HEK293 (cell line): Measurements from ENCODE around the gene KCNMA1.
A peak's percentile ranks its signal among the peaks of the same experiment; 100 is the strongest.

Source experiments
- CTCF ChIA-PET: fragments of 350-600 bp; formaldehyde crosslinking; extraction: SDS; loops from one replicate; lab custom pipeline; 2021; ENCODE audit warnings: antibody characterized with exemption; lab: Yijun Ruan, JAX
- POLR2A ChIA-PET: fragments of 300-600 bp; formaldehyde crosslinking; extraction: SDS; loops from one replicate; lab custom pipeline; 2020; ENCODE audit warnings: antibody characterized with exemption, inconsistent platforms; lab: Yijun Ruan, JAX
- H3K27ac ChIP-seq: fragments of 200-500 bp; sonication (Bioruptor generic); 2 replicates; pipeline ENCODE4 v1.5.1; 2014; ENCODE audit warnings: low read depth, low read length, control low read depth, inconsistent platforms; ENCODE audit errors: extremely low read depth
- H3K36me3 ChIP-seq, 2 experiments: fragments of 200-500 bp in 1 of 2; sonication (Bioruptor generic) in 1 of 2; 1 replicate in 1 of 2; 2 replicates in 1 of 2; pipeline ENCODE4 v1.5.1; 2014 to 2017; ENCODE audit warnings: inconsistent platforms in 2 of 2, low read length in 2 of 2; ENCODE audit not compliant: control insufficient read depth in 2 of 2, insufficient read depth in 1 of 2
- H3K4me1 ChIP-seq: fragments of 200-500 bp; sonication (Bioruptor generic); 2 replicates; pipeline ENCODE4 v1.5.1; 2014; ENCODE audit warnings: mild to moderate bottlenecking, low read length, inconsistent platforms; ENCODE audit not compliant: control insufficient read depth, insufficient read depth
- H3K4me3 ChIP-seq: 2 replicates; pipeline ENCODE4 v1.5.1; 2011; ENCODE audit warnings: low read depth, mild to moderate bottlenecking, control low read depth, low read length, moderate library complexity
- H3K9me3 ChIP-seq: fragments of 200-500 bp; sonication (Bioruptor generic); 2 replicates; pipeline ENCODE4 v1.5.1; 2014; ENCODE audit warnings: low read depth, low read length, inconsistent platforms; ENCODE audit not compliant: control insufficient read depth, insufficient read depth
- BCL11A ChIP-seq: fragments of 450-650 bp; formaldehyde crosslinking; IDR thresholded peaks from 2 replicates; pipeline ENCODE4 v1.5.1; 2016; ENCODE audit warnings: low read depth, missing biosample characterization, missing genetic modification characterization
- ELK4 ChIP-seq: IDR thresholded peaks from 2 replicates; pipeline ENCODE4 v1.6.1; 2011; ENCODE audit warnings: mild to moderate bottlenecking, low read depth, low read length, borderline replicate concordance
- IKZF3 ChIP-seq: fragments of 450-650 bp; IDR thresholded peaks from 2 replicates; pipeline ENCODE4 v1.5.0; 2018; ENCODE audit warnings: missing biosample characterization, mild to moderate bottlenecking, missing genetic modification characterization, moderate library complexity
- OSR2 ChIP-seq: fragments of 450-650 bp; formaldehyde crosslinking; IDR thresholded peaks from 2 replicates; pipeline ENCODE4 v1.5.1; 2016; ENCODE audit warnings: missing biosample characterization, missing genetic modification characterization
- PRDM1 ChIP-seq: fragments of 450-650 bp; formaldehyde crosslinking; IDR thresholded peaks from 2 replicates; pipeline ENCODE4; 2016; ENCODE audit warnings: missing biosample characterization, missing genetic modification characterization
- PRDM6 ChIP-seq: fragments of 450-650 bp; formaldehyde crosslinking; IDR thresholded peaks from 2 replicates; pipeline ENCODE4 v1.5.1; 2017; ENCODE audit warnings: missing biosample characterization, missing genetic modification characterization
- SCRT2 ChIP-seq: fragments of 450-650 bp; formaldehyde crosslinking; IDR thresholded peaks from 2 replicates; pipeline ENCODE4 v1.5.1; 2016; ENCODE audit warnings: missing biosample characterization, missing genetic modification characterization
- TSHZ1 ChIP-seq: fragments of 450-650 bp; formaldehyde crosslinking; IDR thresholded peaks from 2 replicates; pipeline ENCODE4 v1.5.1; 2016; ENCODE audit warnings: missing biosample characterization, missing genetic modification characterization, borderline replicate concordance
- ZBTB1 ChIP-seq: fragments of 450-650 bp; formaldehyde crosslinking; IDR thresholded peaks from 2 replicates; pipeline ENCODE4 v1.5.1; 2016; ENCODE audit warnings: missing biosample characterization, missing genetic modification characterization
- ZBTB20 ChIP-seq: fragments of 450-650 bp; formaldehyde crosslinking; IDR thresholded peaks from 2 replicates; pipeline ENCODE4 v1.5.1; 2016; ENCODE audit warnings: missing biosample characterization, missing genetic modification characterization
- ZBTB21 ChIP-seq: fragments of 450-650 bp; formaldehyde crosslinking; IDR thresholded peaks from 2 replicates; pipeline ENCODE4 v1.5.1; 2017; ENCODE audit warnings: missing biosample characterization, missing genetic modification characterization
- ZBTB26 ChIP-seq: fragments of 450-650 bp; formaldehyde crosslinking; optimal IDR thresholded peaks from 2 replicates; pipeline ENCODE3; 2016; ENCODE audit warnings: missing biosample characterization, mild to moderate bottlenecking, missing genetic modification characterization
- ZBTB48 ChIP-seq: fragments of 450-650 bp; formaldehyde crosslinking; IDR thresholded peaks from 2 replicates; pipeline ENCODE4 v1.5.1; 2016; ENCODE audit warnings: missing biosample characterization, missing genetic modification characterization
- ZFHX2 ChIP-seq: fragments of 450-650 bp; formaldehyde crosslinking; conservative IDR thresholded peaks from 2 replicates; pipeline ENCODE4 v1.5.1; 2016; ENCODE audit warnings: missing biosample characterization, missing genetic modification characterization
- ZFP37 ChIP-seq: fragments of 450-650 bp; formaldehyde crosslinking; IDR thresholded peaks from 2 replicates; pipeline ENCODE4 v1.5.1; 2016; ENCODE audit warnings: missing biosample characterization, missing genetic modification characterization
- ZNF404 ChIP-seq: fragments of 450-650 bp; formaldehyde crosslinking; IDR thresholded peaks from 2 replicates; pipeline ENCODE4 v1.5.1; 2017; ENCODE audit warnings: missing biosample characterization, missing genetic modification characterization
- ZNF433 ChIP-seq: fragments of 450-650 bp; formaldehyde crosslinking; IDR thresholded peaks from 2 replicates; pipeline ENCODE4 v1.5.1; 2016; ENCODE audit warnings: missing biosample characterization, missing genetic modification characterization, low read depth
- ZNF549 ChIP-seq: fragments of 450-650 bp; IDR thresholded peaks from 2 replicates; pipeline ENCODE4 v1.5.1; 2018; ENCODE audit warnings: missing biosample characterization, missing genetic modification characterization, mild to moderate bottlenecking, inconsistent platforms, moderate library complexity
- ZNF692 ChIP-seq: fragments of 450-650 bp; formaldehyde crosslinking; IDR thresholded peaks from 2 replicates; pipeline ENCODE4 v1.5.1; 2016; ENCODE audit warnings: missing biosample characterization, missing genetic modification characterization
- ZNF747 ChIP-seq: fragments of 450-650 bp; formaldehyde crosslinking; IDR thresholded peaks from 2 replicates; pipeline ENCODE4 v1.5.1; 2016; ENCODE audit warnings: missing biosample characterization, missing genetic modification characterization
- ZNF830 ChIP-seq: fragments of 450-650 bp; IDR thresholded peaks from 2 replicates; pipeline ENCODE4 v1.5.0; 2018; ENCODE audit warnings: missing biosample characterization, missing genetic modification characterization, low read depth, mild to moderate bottlenecking, moderate library complexity
- ZNF843 ChIP-seq: fragments of 450-650 bp; formaldehyde crosslinking; IDR thresholded peaks from 2 replicates; pipeline ENCODE4 v1.5.1; 2016; ENCODE audit warnings: missing biosample characterization, missing genetic modification characterization
- ZSCAN30 ChIP-seq: fragments of 450-650 bp; IDR thresholded peaks from 2 replicates; pipeline ENCODE4 v1.5.1; 2018; ENCODE audit warnings: missing biosample characterization, mild to moderate bottlenecking, missing genetic modification characterization, moderate library complexity
- ZSCAN5A ChIP-seq: fragments of 450-650 bp; formaldehyde crosslinking; IDR thresholded peaks from 2 replicates; pipeline ENCODE4 v1.5.1; 2016; ENCODE audit warnings: missing biosample characterization, missing genetic modification characterization
- ZXDB ChIP-seq: fragments of 450-650 bp; formaldehyde crosslinking; IDR thresholded peaks from 2 replicates; pipeline ENCODE4 v1.5.1; 2016; ENCODE audit warnings: missing biosample characterization, missing genetic modification characterization

The KCNMA1 gene

GRCh38 chr10:77247031-77247990, 390.3 kb downstream of the KCNMA1 start:
- CTCF ChIA-PET = interaction anchor here (0.8 to 4.8 kb wide), 6 partner anchors 73 to 417 kb away, joined by 3 to 35 read pairs (median 6); no protein-coding TSS in a partner anchor
- H3K36me3 ChIP-seq = no peaks in the 10 kb centered on the region
- H3K27ac ChIP-seq = peak overlapping the region; percentile 62
- no peaks in the 10 kb centered on the region for H3K9me3 ChIP-seq
- no peak overlapping the region for H3K4me3 ChIP-seq
- POLR2A ChIA-PET = no interaction called here
- peaks cover 14% of the 10 kb centered on the region for H3K4me1 ChIP-seq
- TF ChIP-seq ZFHX2 (tag by site-specific recombination) (peak; percentile 54), ZBTB21 (tag by site-specific recombination) (0 out of 2 replicates have a peak, but pooled peaks have one; percentile 39), ZSCAN5A (no peak), ZNF549 (tag by site-specific recombination) (no peak), ZNF433 (tag by site-specific recombination) (no peak), ZNF830 (no peak), ELK4 (no peak), ZNF404 (tag by site-specific recombination) (no peak), ZBTB48 (tag by site-specific recombination) (no peak), ZBTB26 (tag by site-specific recombination) (no peak), PRDM1 (tag by site-specific recombination) (peak; percentile 54), BCL11A (tag by site-specific recombination) (no peak), IKZF3 (tag by site-specific recombination) (0 out of 2 replicates have a peak, but pooled peaks have one; percentile 16), ZBTB20 (tag by site-specific recombination) (peak; percentile 57; the same call in 1 of the 2 replicates), TSHZ1 (tag by site-specific recombination) (no peak), ZNF692 (tag by site-specific recombination) (peak; percentile 49; the same call in 1 of the 2 replicates), ZSCAN30 (0 out of 2 replicates have a peak, but pooled peaks have one; percentile 9), ZFP37 (tag by site-specific recombination) (no peak), ZBTB1 (no peak), OSR2 (tag by site-specific recombination) (peak; percentile 72; the same call in 1 of the 2 replicates), ZNF843 (0 out of 2 replicates have a peak, but pooled peaks have one; percentile 27), PRDM6 (0 out of 2 replicates have a peak, but pooled peaks have one; percentile 30), ZNF747 (tag by site-specific recombination) (no peak), SCRT2 (tag by site-specific recombination) (no peak), ZXDB (tag by site-specific recombination) (peak; percentile 34; the same call in 1 of the 2 replicates)
